Thoracic aorta (tissue), 2 donors: ENCODE results near the gene GJB4. TPM values are rescaled to one million over a fixed set of nuclear protein-coding genes. Genes with fewer than 3 reads are reported as not detected.
A peak's percentile ranks its signal among the peaks of the same experiment; 100 is the strongest.

Experiments
- ATAC-seq: fragments of 150-250 bp; one replicate; pipeline ENCODE4 v1.8.0; 2017; ENCODE audit warnings: low read depth; ENCODE audit not compliant: insufficient number of reproducible peaks, low FRiP score
- DNase-seq: peaks from one replicate; pipeline ENCODE4 v3.0.0-alpha.2; 2020; ENCODE audit warnings: low spot score
- H3K27ac ChIP-seq, 2 donors: fragments of 200-600 bp; sonication (generic); 1 replicate in 1 of 2; 2 replicates in 1 of 2; pipeline ENCODE4 v1.5.1; 2016; ENCODE audit warnings: mild to moderate bottlenecking in 2 of 2, moderate library complexity in 2 of 2
- H3K27me3 ChIP-seq: fragments of 200-600 bp; sonication (generic); replicated peaks from 2 replicates; pipeline ENCODE4 v1.6.0; 2016; ENCODE audit warnings: mild to moderate bottlenecking; ENCODE audit not compliant: insufficient read depth
- H3K36me3 ChIP-seq: fragments of 200-600 bp; sonication (generic); one replicate; pipeline ENCODE4 v1.5.1; 2016
- H3K4me1 ChIP-seq, 2 donors: fragments of 200-600 bp; sonication (generic); 1 replicate in 1 of 2; 2 replicates in 1 of 2; pipeline versions ENCODE4 v1.5.1 to v1.6.0; 2016; ENCODE audit warnings: low read depth in 2 of 2, mild to moderate bottlenecking in 1 of 2; ENCODE audit not compliant: control insufficient read depth in 1 of 2
- H3K4me3 ChIP-seq: fragments of 200-600 bp; sonication (generic); 2 replicates; pipeline ENCODE4 v1.5.1; 2016; ENCODE audit warnings: mild to moderate bottlenecking
- H3K9me3 ChIP-seq: fragments of 200-600 bp; sonication (generic); 2 replicates; pipeline ENCODE4 v1.5.1; 2016
- CTCF ChIP-seq: fragments of 200-600 bp; sonication (generic); IDR thresholded peaks from one replicate; pipeline ENCODE4 v1.5.1; 2019; ENCODE audit warnings: antibody characterized with exemption
- total RNA-seq, 2 donors: library from RNA; depleted of rRNA; stranded (reverse); fragments of >200 nt; gene quantifications; one replicate each; pipeline versions ENCODE4 v1.1.0 to v1.2.3, GENCODE V29; 2016

GJB4 gene
- total RNA-seq, 2 donors from 2014 or later = not detected

- H3K27ac ChIP-seq = no peak within 1 kb of the TSS
- peaks cover 4 to 17% of the 10 kb centered on the region in 2 donors for H3K4me1 ChIP-seq
- H3K36me3 ChIP-seq = no peaks in the 10 kb centered on the region
- peak within 1 kb of the TSS; percentile 67 for H3K4me3 ChIP-seq
- no peak for ATAC-seq
- TF ChIP-seq CTCF = no peak
- H3K9me3 ChIP-seq = no peaks in the 10 kb centered on the region
- no peak for DNase-seq
- H3K27me3 ChIP-seq = no peaks in the 10 kb centered on the region
These were observed 21.7 kb downstream of the GJB4 start, which contains the start of gene GJB3 for GRCh38 chr1:34781071-34781843. TSS of gene GJB3 (plus strand) at chr1:34781214. CDS start at chr1:34784763, 3,549 bp downstream.

- Histone ChIP-seq H3K4me3 (peak overlapping the region; percentile 67), H3K36me3 (no peaks in the 10 kb centered on the region), H3K4me1 (peaks cover 4 to 23% of the 10 kb centered on the region in 2 donors), H3K27me3 (no peaks in the 10 kb centered on the region), H3K9me3 (no peaks in the 10 kb centered on the region), H3K27ac (no peak overlapping the region)
- no peak for TF ChIP-seq CTCF
- DNase-seq = no peak
- ATAC-seq = no peak
These were observed 22.4 kb downstream of the GJB4 start for GRCh38 chr1:34781844-34782391.

- no peak for TF ChIP-seq CTCF
- ATAC-seq (no peak), DNase-seq (no peak)
- Histone ChIP-seq H3K27ac (no peak overlapping the region), H3K4me1 (peaks cover 4 to 39% of the 10 kb centered on the region in 2 donors), H3K36me3 (no peaks in the 10 kb centered on the region), H3K9me3 (no peaks in the 10 kb centered on the region), H3K27me3 (no peaks in the 10 kb centered on the region), H3K4me3 (no peak overlapping the region)
These were observed 25.2 kb downstream of the GJB4 start for GRCh38 chr1:34784751-34785221.

GRCh38 chr1:34785231-34785874 lies 25.8 kb downstream of the GJB4 start:
- Histone ChIP-seq H3K36me3 (no peaks in the 10 kb centered on the region), H3K9me3 (no peaks in the 10 kb centered on the region), H3K27me3 (no peaks in the 10 kb centered on the region), H3K4me1 (peaks cover 4 to 39% of the 10 kb centered on the region in 2 donors), H3K4me3 (no peak overlapping the region), H3K27ac (no peak overlapping the region)
- DNase-seq (no peak), ATAC-seq (no peak)
- no peak for TF ChIP-seq CTCF

GRCh38 chr1:34785875-34786470 lies 26.4 kb downstream of the GJB4 start:
- H3K9me3 ChIP-seq = no peaks in the 10 kb centered on the region
- no peaks in the 10 kb centered on the region for H3K36me3 ChIP-seq
- H3K4me1 ChIP-seq = peaks cover 4 to 40% of the 10 kb centered on the region in 2 donors
- H3K27me3 ChIP-seq = no peaks in the 10 kb centered on the region
- no peak overlapping the region for H3K27ac ChIP-seq
- ATAC-seq (no peak), DNase-seq (no peak)
- no peak for TF ChIP-seq CTCF
- no peak overlapping the region for H3K4me3 ChIP-seq
